Esophagus (tissue), 2 donors: ENCODE results near the gene OR56A3. TPM values are rescaled to one million over a fixed set of nuclear protein-coding genes. Genes with fewer than 3 reads are reported as not detected.

ENCODE experiments used
- H3K27ac ChIP-seq, 2 donors: one replicate each; pipeline ENCODE4 v1.5.1; 2013; ENCODE audit warnings: low read depth in 2 of 2, mild to moderate bottlenecking in 2 of 2, inconsistent platforms in 1 of 2, low read length in 1 of 2, moderate library complexity in 1 of 2
- H3K27me3 ChIP-seq, 2 donors: one replicate each; pipeline ENCODE4 v1.6.1; 2013; ENCODE audit warnings: low read length in 2 of 2, control low read depth in 1 of 2, mild to moderate bottlenecking in 1 of 2; ENCODE audit not compliant: insufficient read depth in 2 of 2, control insufficient read depth in 1 of 2
- H3K36me3 ChIP-seq, 2 donors: one replicate each; pipeline ENCODE4 v1.6.1; 2013; ENCODE audit warnings: low read length in 1 of 2; ENCODE audit not compliant: control insufficient read depth in 2 of 2, insufficient read depth in 2 of 2
- H3K4me1 ChIP-seq, 2 donors: one replicate each; pipeline ENCODE4 v1.6.1; 2013; ENCODE audit warnings: low read length in 1 of 2; ENCODE audit not compliant: control insufficient read depth in 2 of 2, insufficient read depth in 2 of 2
- H3K4me3 ChIP-seq, 2 donors: one replicate each; pipeline ENCODE4 v1.5.1; 2013; ENCODE audit warnings: low read length in 2 of 2, mild to moderate bottlenecking in 2 of 2, low read depth in 1 of 2, moderate library complexity in 1 of 2
- H3K9me3 ChIP-seq, 2 donors: one replicate each; pipeline ENCODE4 v1.6.1; 2013; ENCODE audit warnings: mild to moderate bottlenecking in 2 of 2, low read depth in 1 of 2, low read length in 1 of 2, moderate library complexity in 1 of 2; ENCODE audit not compliant: control insufficient read depth in 2 of 2, insufficient read depth in 1 of 2
- WGBS, 2 donors: extraction: QIAGEN DNeasy Blood & Tissue Kit; methylation state at CpG; one replicate each; pipeline ENCODE4 v1.1.7; 2013; 5-methylcytosine and 5-hydroxymethylcytosine counted together
- polyA plus RNA-seq, 2 donors: library from polyadenylated mRNA; stranded (reverse); fragments of 200-250 nt; gene quantifications; one replicate each; pipeline ENCODE4 v1.2.3, GENCODE V29; 2013
- donor health status: healthy with polysubstance abuse.
- donor health status: Bipolar disorder and iron deficiency.

Gene OR56A3
- polyA plus RNA-seq, 2 donors = not detected

- peaks cover 0 to 4% of the 10 kb centered on the region in 2 donors for H3K9me3 ChIP-seq
- 84 to 89% methylated on average over 14 of the region's 14 CpGs for WGBS, 2 donors
- H3K27ac ChIP-seq = no peak overlapping the region
- no peaks in the 10 kb centered on the region for H3K36me3 ChIP-seq
- H3K4me1 ChIP-seq = no peaks in the 10 kb centered on the region
- no peak overlapping the region for H3K4me3 ChIP-seq
- H3K27me3 ChIP-seq = no peaks in the 10 kb centered on the region
Observed at GRCh38 chr11:5994791-5995190, 52.7 kb downstream of the OR56A3 start.

Other genes with a start within 250 kb of the OR56A3 start
- gene OR56B1, start 205.8 kb upstream of the OR56A3 start, polyA plus RNA-seq = not detected
- under 1 TPM in 1 of 2 donors, not detected in 1; 0.04 TPM for gene OR52N4, start 188.0 kb upstream of the OR56A3 start, polyA plus RNA-seq
- gene OR52N5, start 158.9 kb upstream of the OR56A3 start, polyA plus RNA-seq = not detected
- gene OR52N1, start 151.0 kb upstream of the OR56A3 start, polyA plus RNA-seq = not detected
- gene OR52N2, start 133.3 kb upstream of the OR56A3 start, polyA plus RNA-seq = not detected
- gene OR52E6, start 100.4 kb upstream of the OR56A3 start, polyA plus RNA-seq = not detected
- not detected for gene OR52E8, start 84.6 kb upstream of the OR56A3 start, polyA plus RNA-seq
- not detected for gene OR52E4, start 61.6 kb upstream of the OR56A3 start, polyA plus RNA-seq
- gene OR52E5, start 49.0 kb upstream of the OR56A3 start, polyA plus RNA-seq = not detected
- gene OR56A5, start 26.2 kb downstream of the OR56A3 start, polyA plus RNA-seq = not detected
- not detected for gene OR52L1, start 44.7 kb downstream of the OR56A3 start, polyA plus RNA-seq
- not detected for gene OR56A4, start 64.7 kb downstream of the OR56A3 start, polyA plus RNA-seq
- not detected for gene OR56A1, start 88.5 kb downstream of the OR56A3 start, polyA plus RNA-seq
- gene OR56B4, start 165.4 kb downstream of the OR56A3 start, polyA plus RNA-seq = not detected
- gene OR52B2, start 228.1 kb downstream of the OR56A3 start, polyA plus RNA-seq = not detected